GM21786 (cell line): ENCODE measurements around the gene PAK4.
"Not testable (repeated sequence)": the region's sequence is repeated elsewhere in the genome, so short reads cannot be mapped to it uniquely, and the experiment has no call there.

Experiments used
- ATAC-seq: cut with Tn5 transposase; IDR thresholded peaks from one replicate; pipeline ENCODE4 v1.9.1; 2021; ENCODE audit not compliant: unreplicated experiment

The PAK4 gene

DNA sequence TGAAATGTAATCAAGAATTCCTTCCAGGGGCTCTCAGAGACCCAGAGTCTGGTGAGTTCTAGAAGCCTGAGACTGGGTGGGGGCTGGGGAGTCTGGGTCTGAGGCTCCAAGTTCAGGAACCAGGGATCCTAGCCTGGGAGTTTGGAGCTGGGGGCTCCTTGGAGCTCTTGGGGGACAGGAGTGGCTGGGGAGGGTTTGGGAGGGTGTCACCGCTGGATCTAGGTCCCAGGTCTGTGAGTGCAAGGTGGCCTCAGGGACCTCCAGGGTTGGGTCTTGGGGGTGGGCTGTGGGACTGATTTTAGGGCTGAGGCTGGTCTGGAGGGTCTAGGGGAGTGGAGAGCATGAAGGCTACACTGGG lies 77.4 kb downstream of the PAK4 start:
- ATAC-seq = no peak

DNA sequence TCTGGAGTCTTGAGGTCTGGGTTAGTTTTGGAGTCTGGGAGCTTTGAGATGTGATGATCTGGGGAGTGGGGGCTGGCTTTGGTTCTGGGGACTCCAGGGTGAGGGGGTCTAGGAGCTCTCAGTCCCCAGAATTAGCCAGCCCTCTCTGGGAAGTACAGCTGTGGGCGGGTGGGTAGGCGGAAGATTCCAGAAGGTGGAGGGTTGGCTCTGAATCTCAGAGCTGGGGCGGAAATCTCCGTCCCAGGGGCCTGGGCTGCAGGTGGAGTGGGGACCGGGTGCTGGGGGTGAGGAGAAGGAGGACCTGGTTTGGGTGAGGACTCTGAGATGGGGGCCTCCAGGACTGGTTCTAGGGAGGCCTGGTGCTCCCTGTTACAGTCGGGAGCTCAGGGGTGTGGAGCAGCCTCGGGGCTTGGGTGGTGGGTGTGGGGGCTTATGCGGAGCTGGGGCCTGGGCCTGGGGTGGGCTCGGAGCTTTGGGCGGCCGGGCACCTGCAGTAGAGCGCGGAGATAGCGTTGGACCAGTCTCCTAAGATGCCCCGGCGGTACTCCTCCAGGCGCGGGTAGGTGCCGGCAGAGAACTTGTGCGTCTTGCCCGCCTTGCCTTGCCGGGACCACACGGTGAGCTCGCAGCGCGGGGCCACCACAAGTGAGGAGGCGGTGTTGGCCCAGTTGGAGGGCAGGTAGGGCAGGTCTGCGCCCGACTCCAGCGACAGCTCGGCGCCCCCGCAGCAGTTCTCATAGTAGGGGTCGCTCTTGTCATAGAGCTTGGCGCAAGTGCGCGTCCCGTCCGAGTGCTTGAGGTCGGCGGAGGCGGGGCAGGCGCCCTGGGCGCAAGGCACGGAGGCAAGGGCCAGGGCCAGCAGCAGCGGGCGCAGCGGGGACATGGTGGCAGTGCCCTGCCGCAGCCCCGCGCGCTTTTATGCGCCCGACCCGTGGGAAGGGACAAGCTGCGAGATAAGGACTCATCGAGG lies 78.1 kb downstream of the PAK4 start, which contains the start of gene SYCN:
SYCN (minus strand) TSS at position 892 of the 970 bp plus-strand sequence; CDS start at position 883, 9 bp downstream.
- ATAC-seq = no peak

- ATAC-seq = no peak
Observed at GRCh38 chr19:39205449-39205764, 79.8 kb downstream of the PAK4 start.

- no peak for ATAC-seq
Observed at GRCh38 chr19:39206122-39206521, 80.5 kb downstream of the PAK4 start.

GRCh38 chr19:39207293-39207836 lies 81.8 kb downstream of the PAK4 start:
- no peak for ATAC-seq

GRCh38 chr19:39208175-39208795 lies 82.7 kb downstream of the PAK4 start:
- no peak for ATAC-seq

DNA sequence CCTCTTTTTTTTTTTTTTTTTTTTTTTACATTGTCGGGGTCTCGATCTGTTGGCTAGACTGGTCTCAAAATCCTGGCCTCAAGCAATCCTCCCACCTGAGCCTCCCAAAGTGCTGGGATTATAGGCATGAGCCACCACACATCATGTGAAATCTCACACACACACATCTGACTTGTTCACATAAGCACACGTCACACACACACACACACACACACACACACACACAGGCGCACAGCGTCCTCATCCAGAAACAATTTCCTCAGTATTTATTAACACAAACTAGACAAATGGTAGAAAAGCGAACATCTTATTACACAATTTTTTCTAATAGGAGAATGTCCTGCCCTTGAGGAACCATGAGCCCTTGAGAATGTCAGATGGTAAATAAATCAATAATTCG lies 83.6 kb downstream of the PAK4 start:
- ATAC-seq = no peak

GRCh38 chr19:39211731-39212374 lies 86.3 kb downstream of the PAK4 start:
- no peak for ATAC-seq

GRCh38 chr19:39212375-39212742 lies 86.8 kb downstream of the PAK4 start:
- ATAC-seq = no peak

- not testable (repeated sequence) for ATAC-seq
Observed at GRCh38 chr19:39215323-39215722, 89.7 kb downstream of the PAK4 start.

GRCh38 chr19:39217094-39217493 lies 91.5 kb downstream of the PAK4 start:
- ATAC-seq = no peak

DNA sequence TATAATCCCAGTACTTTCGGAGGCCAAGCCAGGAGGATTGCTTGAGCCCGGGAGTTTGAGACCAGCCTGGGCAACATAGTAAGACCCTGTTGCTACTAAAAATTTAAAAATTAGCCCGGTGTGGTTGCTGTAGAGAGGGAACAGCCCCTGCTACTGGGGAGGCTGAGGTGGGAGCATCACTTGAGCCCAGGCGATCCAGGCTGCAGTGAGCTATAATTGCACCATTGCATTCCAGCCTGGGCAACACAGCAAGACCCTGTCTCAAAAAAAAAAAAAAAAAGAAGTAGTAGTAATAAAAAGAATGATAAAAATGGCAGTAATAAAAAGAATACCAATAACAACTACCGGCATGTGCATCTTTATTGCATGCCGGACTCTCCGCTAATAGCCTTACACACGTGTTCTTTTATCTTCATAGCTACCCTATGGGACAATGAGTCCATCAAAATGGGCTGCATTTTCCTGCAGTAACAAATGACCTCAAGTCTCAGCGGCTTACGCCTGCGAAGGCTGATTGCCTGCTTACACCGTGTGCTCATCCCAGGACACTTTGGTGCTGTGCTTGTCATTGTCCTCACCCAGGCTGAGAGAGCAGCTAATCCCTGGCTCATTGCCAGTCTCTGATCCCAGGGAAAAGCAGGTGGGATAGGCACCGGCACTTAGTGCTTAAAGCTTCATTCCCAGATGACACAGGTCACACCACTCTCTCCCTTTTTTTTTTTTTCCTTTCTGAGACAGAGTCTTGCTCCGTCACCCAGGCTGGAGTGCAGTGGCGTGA lies 92.8 kb downstream of the PAK4 start:
- ATAC-seq = no peak

DNA sequence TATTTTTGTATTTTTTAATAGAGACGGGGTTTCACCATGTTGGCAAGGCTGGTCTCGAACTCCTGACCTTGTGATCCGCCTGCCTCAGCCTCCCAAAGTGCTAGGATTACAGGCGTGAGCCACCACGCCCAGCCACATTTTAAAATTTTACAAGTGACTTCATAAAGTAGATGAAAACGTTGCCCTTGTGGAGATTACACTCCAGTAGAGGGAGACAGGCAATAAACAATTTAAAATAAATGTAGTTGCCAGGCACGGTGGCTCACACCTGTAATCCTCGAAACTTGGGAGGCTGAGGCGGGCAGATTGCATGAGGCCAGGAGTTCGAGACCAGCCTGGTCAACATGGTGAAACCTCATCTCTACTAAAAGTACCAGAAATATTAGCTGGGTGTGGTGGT lies 93.5 kb downstream of the PAK4 start:
- not testable (repeated sequence) for ATAC-seq

DNA sequence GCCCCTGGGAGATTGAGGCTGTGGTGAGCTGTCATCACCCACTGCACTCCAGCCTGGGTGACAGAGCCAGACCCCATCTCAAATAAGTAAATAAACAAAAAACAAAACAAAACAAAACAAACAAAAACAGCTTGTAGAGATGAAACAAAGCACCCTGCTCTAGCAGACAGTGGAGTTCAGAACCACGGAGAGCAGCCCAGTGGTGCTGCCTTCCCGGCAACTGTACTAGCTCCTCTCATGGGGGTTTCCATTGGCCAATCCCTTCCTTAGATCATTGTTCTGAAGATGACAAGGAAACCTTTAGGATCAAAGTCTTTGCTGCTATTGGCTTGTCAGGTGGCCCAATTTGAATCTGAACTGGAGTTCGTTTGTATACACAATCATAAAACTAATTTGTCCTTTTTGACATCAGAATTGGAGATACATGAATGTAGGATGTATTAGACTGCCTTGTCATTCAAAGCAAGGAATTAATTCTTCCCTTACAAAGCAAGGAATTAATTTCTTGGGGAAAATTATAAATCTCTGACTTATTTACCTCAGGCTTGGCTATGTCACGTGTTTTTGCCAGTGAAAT lies 98.2 kb downstream of the PAK4 start:
- ATAC-seq = no peak

GRCh38 chr19:39224910-39225309 lies 99.3 kb downstream of the PAK4 start:
- ATAC-seq = no peak
